ENCODE results near the gene UBTD2. TPM values are rescaled to one million over a fixed set of nuclear protein-coding genes. Genes with fewer than 3 reads are reported as not detected.
"Not testable (repeated sequence)": the region's sequence is repeated elsewhere in the genome, so short reads cannot be mapped to it uniquely, and the experiment has no call there.

UBTD2 gene
- total RNA-seq (2021) = 39.9 and 42.6 TPM in 2 replicates
- long read RNA-seq, partial matches to known transcripts = 4 of 11 reads
- long read RNA-seq, other reads (novel, unspliced or antisense) = 5 of 11 reads

- TF ChIP-seq CTCF (conservative IDR thresholded peaks at IDR 0.05) = peak; percentile 61
- Histone ChIP-seq H3K14ac (ENCODE audit: insufficient read depth, low read length) (peak within 1 kb of the TSS; percentile 85), H2BK15ac (ENCODE audit: low read depth, low read length) (no peak within 1 kb of the TSS), H3K23me2 (ENCODE audit: insufficient read length, low read depth, low read length, poor library complexity, severe bottlenecking) (peaks cover 6% of the 10 kb centered on the region), H3K27ac (ENCODE audit: insufficient read length, low read depth, low read length) (peak within 1 kb of the TSS; percentile 7), H3K9me3 (ENCODE audit: control insufficient read depth, low read depth, low read length) (no peaks in the 10 kb centered on the region), H4K91ac (ENCODE audit: insufficient read length, low read depth, low read length) (no peak within 1 kb of the TSS), H4K8ac (replicated peaks; ENCODE audit: insufficient read length, low read depth, low read length) (no peak within 1 kb of the TSS), H3K27me3 (ENCODE audit: insufficient read depth, low read length) (no peaks in the 10 kb centered on the region), H4K20me1 (ENCODE audit: control insufficient read depth, insufficient read depth, insufficient read length) (no peaks in the 10 kb centered on the region), H3K9ac (ENCODE audit: extremely low read depth, insufficient read length, low read length) (peak within 1 kb of the TSS; percentile 95), H2BK5ac (ENCODE audit: insufficient read length, low read length) (no peak within 1 kb of the TSS), H2BK12ac (ENCODE audit: insufficient read length, low read depth, low read length) (no peak within 1 kb of the TSS), H2BK120ac (ENCODE audit: low read depth, low read length, poor library complexity, severe bottlenecking) (no peak within 1 kb of the TSS), H3K4ac (ENCODE audit: low read depth, low read length) (no peak within 1 kb of the TSS; the same call in 1 of the 2 replicates), H3K18ac (ENCODE audit: insufficient read length, low read depth, low read length) (peak within 1 kb of the TSS; percentile 78), H2AK5ac (ENCODE audit: insufficient read length, low read length) (no peak within 1 kb of the TSS), H3K4me2 (ENCODE audit: insufficient read depth, insufficient read length, low read length) (peak within 1 kb of the TSS; percentile 96), H3K4me1 (ENCODE audit: insufficient read depth, low read length) (peaks cover 4% of the 10 kb centered on the region; the same call in 1 of the 2 replicates), H3K79me1 (ENCODE audit: insufficient read depth, low read depth, low read length, poor library complexity, severe bottlenecking) (no peaks in the 10 kb centered on the region), H4K5ac (ENCODE audit: insufficient read length, low read depth, low read length) (no peak within 1 kb of the TSS), H2AFZ (ENCODE audit: low read length) (no peak within 1 kb of the TSS), H3K23ac (ENCODE audit: insufficient read length, low read depth, low read length) (no peak within 1 kb of the TSS), H3K79me2 (ENCODE audit: insufficient read depth, low read length) (peaks cover 36% of the 10 kb centered on the region; the same call in 1 of the 2 replicates), H3K56ac (ENCODE audit: insufficient read length, low read depth, low read length) (no peak within 1 kb of the TSS), H3T11ph (ENCODE audit: low read length) (no peak within 1 kb of the TSS), H2BK20ac (ENCODE audit: low read depth, low read length, poor library complexity, severe bottlenecking) (no peak within 1 kb of the TSS)
- WGBS (ENCODE audit: extremely low coverage, insufficient read length, low lambda C conversion rate) = no CpG with 5 or more reads among the region's 87 CpGs
- peaks cover 0 to 8% (median 3%) of the 10 kb centered on the region in 3 experiments; a peak in 3 of 7 replicates for H3K36me3 Mint-ChIP-seq (ENCODE audit: insufficient read depth in 1 of 3, low read depth in 3 of 3)
- peaks cover 30 to 34% of the 10 kb centered on the region in 2 experiments for H3K4me1 Mint-ChIP-seq
- H3K9me3 Mint-ChIP-seq = no peaks in the 10 kb centered on the region; a peak in 1 of 5 replicates
- no peaks in the 10 kb centered on the region for H3K27me3 Mint-ChIP-seq (ENCODE audit: low read depth)
- peak within 1 kb of the TSS; percentile 97 to 99 (median 97) for H3K27ac Mint-ChIP-seq
- H3K4me3 Mint-ChIP-seq = peak within 1 kb of the TSS; percentile 96 to 98
- DNase-seq = peak; percentile 82
Observed at GRCh38 chr5:172283020-172283861, at the start of gene UBTD2. Gene UBTD2, minus strand, starts transcription at chr5:172283764. Its CDS starts 99 bp downstream, at chr5:172283665.

GRCh38 chr5:172326901-172327300 lies 43.3 kb upstream of the UBTD2 start:
- not testable (repeated sequence) for H4K20me1 ChIP-seq (ENCODE audit: control insufficient read depth, insufficient read depth, insufficient read length); H3K4me1 Mint-ChIP-seq; H3K23me2 ChIP-seq (ENCODE audit: insufficient read length, low read depth, low read length, poor library complexity, severe bottlenecking); H4K5ac ChIP-seq (ENCODE audit: insufficient read length, low read depth, low read length); H3K56ac ChIP-seq (ENCODE audit: insufficient read length, low read depth, low read length); H2BK120ac ChIP-seq (ENCODE audit: low read depth, low read length, poor library complexity, severe bottlenecking); H4K91ac ChIP-seq (ENCODE audit: insufficient read length, low read depth, low read length); H2BK15ac ChIP-seq (ENCODE audit: low read depth, low read length); H3K4me2 ChIP-seq (ENCODE audit: insufficient read depth, insufficient read length, low read length); H2BK12ac ChIP-seq (ENCODE audit: insufficient read length, low read depth, low read length); H3K23ac ChIP-seq (ENCODE audit: insufficient read length, low read depth, low read length); H3K4me3 Mint-ChIP-seq; H3K4me1 ChIP-seq (ENCODE audit: insufficient read depth, low read length); H3K27ac ChIP-seq (ENCODE audit: insufficient read length, low read depth, low read length); H2AFZ ChIP-seq (ENCODE audit: low read length); H3K27me3 ChIP-seq (ENCODE audit: insufficient read depth, low read length); H3K36me3 Mint-ChIP-seq (ENCODE audit: insufficient read depth in 1 of 3, low read depth in 3 of 3); H3K4ac ChIP-seq (ENCODE audit: low read depth, low read length); DNase-seq; H3K18ac ChIP-seq (ENCODE audit: insufficient read length, low read depth, low read length); H2AK5ac ChIP-seq (ENCODE audit: insufficient read length, low read length); H4K8ac ChIP-seq (replicated peaks; ENCODE audit: insufficient read length, low read depth, low read length); H3K9me3 Mint-ChIP-seq; H3K79me1 ChIP-seq (ENCODE audit: insufficient read depth, low read depth, low read length, poor library complexity, severe bottlenecking); H3K9ac ChIP-seq (ENCODE audit: extremely low read depth, insufficient read length, low read length); H3T11ph ChIP-seq (ENCODE audit: low read length); H3K9me3 ChIP-seq (ENCODE audit: control insufficient read depth, low read depth, low read length); H3K27me3 Mint-ChIP-seq (ENCODE audit: low read depth); H2BK5ac ChIP-seq (ENCODE audit: insufficient read length, low read length); H3K14ac ChIP-seq (ENCODE audit: insufficient read depth, low read length); H3K79me2 ChIP-seq (ENCODE audit: insufficient read depth, low read length); H3K27ac Mint-ChIP-seq; H2BK20ac ChIP-seq (ENCODE audit: low read depth, low read length, poor library complexity, severe bottlenecking)
- no CpG with 5 or more reads among the region's 13 CpGs for WGBS (ENCODE audit: extremely low coverage, insufficient read length, low lambda C conversion rate)
